ENCODE data around the gene ACSL4. TPM values are rescaled to one million over a fixed set of nuclear protein-coding genes. Genes with fewer than 3 reads are reported as not detected.

The ACSL4 gene
- total and polyA plus RNA-seq, 4 donors, result 26.3 to 115 (median 50.9) TPM

DNA sequence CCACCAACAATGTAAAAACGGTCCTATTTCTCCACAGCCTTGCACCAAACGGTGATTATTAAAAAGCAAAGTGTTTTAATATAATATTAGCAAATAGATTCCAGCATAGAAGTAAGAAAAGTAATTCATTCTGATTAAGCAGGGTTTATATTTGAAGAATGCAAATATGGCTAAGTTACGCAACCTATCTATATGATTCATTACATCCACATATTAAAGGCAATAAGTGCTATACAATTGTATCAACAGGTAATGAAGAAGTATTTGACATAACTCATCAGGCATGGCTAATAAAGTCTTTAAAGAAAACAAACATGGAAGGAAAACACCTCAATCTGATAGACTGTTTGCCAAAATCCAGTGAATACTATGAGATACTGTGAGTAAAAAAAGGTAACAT, 137.0 kb downstream of the ACSL4 start:
- no peak for DNase-seq (ENCODE audit: low read depth in 4 of 6, low spot score in 6 of 6)
- no CpG with 5 or more reads among the region's 3 CpGs for WGBS (ENCODE audit: insufficient coverage)
- Histone ChIP-seq H3K27me3 (ENCODE audit: control insufficient read depth, insufficient read depth, low read length) (peaks cover 12% of the 10 kb centered on the region), H3K4me3 (ENCODE audit: low read depth, low read length) (no peak overlapping the region), H3K27ac (ENCODE audit: low read depth, low read length) (no peak overlapping the region), H3K36me3 (ENCODE audit: control insufficient read depth, insufficient read depth, low read length) (no peaks in the 10 kb centered on the region), H3K9me3 (ENCODE audit: control insufficient read depth, insufficient read depth, low read length) (peaks cover 2% of the 10 kb centered on the region), H3K4me1 (ENCODE audit: control insufficient read depth, insufficient read depth, low read length) (peaks cover 9% of the 10 kb centered on the region)

Small RNA genes within 50 kb of the gene (small RNA-seq; reads per million reads assigned to genes)
- gene AL118496.2 (ENCODE audit: low replicate concordance), result not detected
- not detected for gene RF00019 (ENCODE audit: low replicate concordance)

Other genes with a start within 250 kb of the ACSL4 start
- gene NXT2, start 196.4 kb downstream of the ACSL4 start, total RNA-seq, result 10 to 100 TPM; 13.8 to 32.3 TPM
- gene NXT2, start 196.4 kb downstream of the ACSL4 start, polyA plus RNA-seq (ENCODE audit: insufficient read length in 2 of 2), result 10 to 100 TPM; 12.7 to 20.5 TPM
- 1 to 10 TPM; 4.3 to 9.1 TPM for gene KCNE5, start 108.1 kb downstream of the ACSL4 start, total RNA-seq
- 10 to 100 TPM; 45.5 to 67.8 TPM for gene KCNE5, start 108.1 kb downstream of the ACSL4 start, polyA plus RNA-seq (ENCODE audit: insufficient read length in 2 of 2)